ENCODE results near the gene NISCH. TPM values are rescaled to one million over a fixed set of nuclear protein-coding genes. Genes with fewer than 3 reads are reported as not detected.

NISCH gene
- total and polyA plus RNA-seq, 9 donors, result 73.6 to 142 (median 97.4) TPM

- DNase-seq, result no peak
- Histone ChIP-seq H3K36me3 (no peaks in the 10 kb centered on the region), H3K27me3 (no peaks in the 10 kb centered on the region), H3K9me3 (no peaks in the 10 kb centered on the region), H3K4me1 (ENCODE audit: insufficient read depth) (no peaks in the 10 kb centered on the region), H3K4me3 (no peak overlapping the region), H3K27ac (no peak overlapping the region)
- 77 to 85% (median 80%) methylated on average over 10 of the region's 10 CpGs for WGBS, 3 donors
- intact Hi-C loops (cut with DNase I), result no loop called here
- TF ChIP-seq POLR2A (IDR thresholded peaks at IDR 0.05) (no peak), EP300 (IDR thresholded peaks at IDR 0.05) (no peak), CTCF (IDR thresholded peaks at IDR 0.05) (no peak)
These were observed 49.6 kb downstream of the NISCH start for GRCh38 chr3:52504977-52505376.

GRCh38 chr3:52506266-52506966 lies 51.0 kb downstream of the NISCH start:
- H3K27ac ChIP-seq, result no peak overlapping the region
- no peaks in the 10 kb centered on the region for H3K27me3 ChIP-seq
- H3K4me1 ChIP-seq (ENCODE audit: insufficient read depth), result no peaks in the 10 kb centered on the region
- TF ChIP-seq POLR2A (IDR thresholded peaks at IDR 0.05) (no peak), EP300 (IDR thresholded peaks at IDR 0.05) (no peak), CTCF (IDR thresholded peaks at IDR 0.05) (no peak)
- intact Hi-C loops (cut with DNase I), result no loop called here
- no peaks in the 10 kb centered on the region for H3K36me3 ChIP-seq
- no peak overlapping the region for H3K4me3 ChIP-seq
- no peak for DNase-seq
- H3K9me3 ChIP-seq, result no peaks in the 10 kb centered on the region
- WGBS, 3 donors, result 79 to 81% (median 80%) methylated on average over 26 to 27 of the region's 27 CpGs

- Histone ChIP-seq H3K9me3 (no peaks in the 10 kb centered on the region), H3K27ac (no peak overlapping the region), H3K4me1 (ENCODE audit: insufficient read depth) (no peaks in the 10 kb centered on the region), H3K4me3 (no peak overlapping the region), H3K36me3 (no peaks in the 10 kb centered on the region), H3K27me3 (no peaks in the 10 kb centered on the region)
- no peak for DNase-seq
- TF ChIP-seq CTCF (IDR thresholded peaks at IDR 0.05) (no peak), EP300 (IDR thresholded peaks at IDR 0.05) (no peak), POLR2A (IDR thresholded peaks at IDR 0.05) (no peak)
- WGBS, 3 donors, result 78 to 83% (median 80%) methylated on average over 5 of the region's 5 CpGs
- intact Hi-C loops (cut with DNase I), result no loop called here
These were observed 52.0 kb downstream of the NISCH start for GRCh38 chr3:52507359-52507758.

GRCh38 chr3:52509753-52510328 lies 54.4 kb downstream of the NISCH start:
- Histone ChIP-seq H3K36me3 (no peaks in the 10 kb centered on the region), H3K27me3 (no peaks in the 10 kb centered on the region), H3K27ac (no peak overlapping the region), H3K9me3 (no peaks in the 10 kb centered on the region), H3K4me3 (no peak overlapping the region), H3K4me1 (ENCODE audit: insufficient read depth) (no peaks in the 10 kb centered on the region)
- TF ChIP-seq CTCF (IDR thresholded peaks at IDR 0.05) (no peak), EP300 (IDR thresholded peaks at IDR 0.05) (no peak), POLR2A (IDR thresholded peaks at IDR 0.05) (no peak)
- 62 to 70% (median 63%) methylated on average over 12 of the region's 12 CpGs for WGBS, 3 donors
- DNase-seq, result no peak
- intact Hi-C loops (cut with DNase I), result no loop called here

Data from ovary (tissue), 9 donors.